Mesendoderm (in vitro differentiated cells): ENCODE data around the gene SIN3B.

Experiments
- DNase-seq: peaks from one replicate; pipeline ENCODE4 v3.0.0; 2013
- H2AK5ac ChIP-seq: 2 replicates; pipeline ENCODE4 v1.6.1; 2013; ENCODE audit warnings: low read length, inconsistent platforms
- H2BK120ac ChIP-seq: 2 replicates; pipeline ENCODE4 v1.6.1; 2013; ENCODE audit warnings: low read depth, mild to moderate bottlenecking, low read length, moderate library complexity, mixed read lengths
- H2BK15ac ChIP-seq: replicated peaks from 2 replicates; pipeline ENCODE4 v1.6.1; 2013; ENCODE audit warnings: low read depth, mild to moderate bottlenecking, moderate library complexity
- H2BK5ac ChIP-seq: 2 replicates; pipeline ENCODE4 v1.6.1; 2013; ENCODE audit warnings: low read length, inconsistent platforms
- H3K18ac ChIP-seq: 2 replicates; pipeline ENCODE4 v1.6.1; 2013; ENCODE audit warnings: mild to moderate bottlenecking, low read length, mixed read lengths
- H3K23ac ChIP-seq: one replicate; pipeline ENCODE4 v1.6.1; 2013; ENCODE audit warnings: low read length
- H3K27ac ChIP-seq: 2 replicates; pipeline ENCODE4 v1.5.1; 2013; ENCODE audit warnings: low read depth, mild to moderate bottlenecking, inconsistent platforms, low read length, moderate library complexity
- H3K27me3 ChIP-seq: 2 replicates; pipeline ENCODE4 v1.6.1; 2013; ENCODE audit warnings: low read length, control low read depth, mild to moderate bottlenecking, inconsistent platforms; ENCODE audit not compliant: insufficient read depth, poor library complexity
- H3K36me3 ChIP-seq: 2 replicates; pipeline ENCODE4 v1.6.1; 2013; ENCODE audit warnings: low read length, inconsistent platforms; ENCODE audit not compliant: control insufficient read depth, insufficient read depth
- H3K4ac ChIP-seq: one replicate; pipeline ENCODE4 v1.6.1; 2013; ENCODE audit warnings: low read depth, mild to moderate bottlenecking, low read length, moderate library complexity
- H3K4me1 ChIP-seq: 2 replicates; pipeline ENCODE4 v1.6.1; 2013; ENCODE audit warnings: low read depth, low read length, inconsistent platforms; ENCODE audit not compliant: control insufficient read depth
- H3K4me2 ChIP-seq: 2 replicates; pipeline ENCODE4 v1.6.1; 2013; ENCODE audit warnings: low read length
- H3K4me3 ChIP-seq: 2 replicates; pipeline ENCODE4 v1.5.1; 2013; ENCODE audit warnings: mild to moderate bottlenecking, low read length
- H3K56ac ChIP-seq: one replicate; pipeline ENCODE4 v1.6.1; 2013; ENCODE audit warnings: low read length
- H3K79me1 ChIP-seq: 2 replicates; pipeline ENCODE4 v1.6.1; 2013; ENCODE audit warnings: low read length, inconsistent platforms
- H3K79me2 ChIP-seq: 2 replicates; pipeline ENCODE4 v1.6.1; 2013; ENCODE audit warnings: mild to moderate bottlenecking, low read length; ENCODE audit not compliant: control insufficient read depth, insufficient read depth
- H3K9ac ChIP-seq: 2 replicates; pipeline ENCODE4 v1.6.1; 2013; ENCODE audit warnings: low read length, inconsistent platforms
- H4K5ac ChIP-seq: one replicate; pipeline ENCODE4 v1.6.1; 2013; ENCODE audit warnings: low read length
- H4K8ac ChIP-seq: one replicate; pipeline ENCODE4 v1.6.1; 2013; ENCODE audit warnings: low read depth, mild to moderate bottlenecking, control low read depth, low read length, moderate library complexity
- WGBS: extraction: QIAGEN DNeasy Blood & Tissue Kit; methylation state at CpG from one replicate; pipeline ENCODE4 v1.1.7; 2013; ENCODE audit warnings: low lambda C conversion rate, missing lambda C conversion rate; ENCODE audit not compliant: insufficient coverage; ENCODE audit errors: extremely low coverage; 5-methylcytosine and 5-hydroxymethylcytosine counted together

Gene SIN3B

GRCh38 chr19:16902545-16902944 is 73.3 kb downstream of the SIN3B start:
- Histone ChIP-seq H3K27ac (no peak overlapping the region), H3K4me1 (no peaks in the 10 kb centered on the region), H3K36me3 (no peaks in the 10 kb centered on the region), H2BK15ac (no peak overlapping the region), H3K23ac (no peak overlapping the region), H4K8ac (no peak overlapping the region), H3K4ac (no peak overlapping the region), H3K9ac (no peak overlapping the region), H3K79me2 (no peaks in the 10 kb centered on the region), H2BK120ac (no peak overlapping the region), H3K4me3 (no peak overlapping the region), H3K27me3 (no peaks in the 10 kb centered on the region), H3K4me2 (no peak overlapping the region), H4K5ac (no peak overlapping the region), H3K18ac (no peak overlapping the region), H2BK5ac (no peak overlapping the region), H3K56ac (no peak overlapping the region), H3K79me1 (no peaks in the 10 kb centered on the region), H2AK5ac (no peak overlapping the region)
- WGBS, result no CpG with 5 or more reads among the region's 12 CpGs
- no peak for DNase-seq

- no peak overlapping the region for H2BK15ac ChIP-seq
- H3K36me3 ChIP-seq, result no peaks in the 10 kb centered on the region
These were observed 74.1 kb downstream of the SIN3B start for GRCh38 chr19:16903347-16903746.

GRCh38 chr19:16904599-16904998 is 75.4 kb downstream of the SIN3B start:
- Histone ChIP-seq H3K4me2 (no peak overlapping the region), H3K4ac (no peak overlapping the region), H2BK5ac (no peak overlapping the region), H3K27ac (no peak overlapping the region), H4K5ac (no peak overlapping the region), H3K9ac (no peak overlapping the region), H3K36me3 (no peaks in the 10 kb centered on the region), H3K79me1 (no peaks in the 10 kb centered on the region), H3K18ac (no peak overlapping the region), H2AK5ac (no peak overlapping the region), H3K79me2 (no peaks in the 10 kb centered on the region), H3K23ac (no peak overlapping the region), H4K8ac (no peak overlapping the region), H3K56ac (no peak overlapping the region), H2BK15ac (no peak overlapping the region), H3K4me1 (no peaks in the 10 kb centered on the region), H2BK120ac (no peak overlapping the region), H3K27me3 (no peaks in the 10 kb centered on the region), H3K4me3 (no peak overlapping the region)
- no peak for DNase-seq
- no CpG with 5 or more reads among the region's 5 CpGs for WGBS

More at GRCh38 chr19:16903347-16903746, 74.1 kb downstream of the SIN3B start:
- Histone ChIP-seq H4K8ac (no peak overlapping the region), H3K4me1 (no peaks in the 10 kb centered on the region), H3K27me3 (no peaks in the 10 kb centered on the region), H3K9ac (no peak overlapping the region), H3K27ac (no peak overlapping the region), H2BK5ac (no peak overlapping the region), H2BK120ac (no peak overlapping the region), H3K79me1 (no peaks in the 10 kb centered on the region), H3K23ac (no peak overlapping the region), H3K4ac (no peak overlapping the region), H3K4me3 (no peak overlapping the region), H4K5ac (no peak overlapping the region), H3K56ac (no peak overlapping the region), H3K4me2 (no peak overlapping the region), H2AK5ac (no peak overlapping the region), H3K79me2 (no peaks in the 10 kb centered on the region), H3K18ac (no peak overlapping the region)
- no peak for DNase-seq
- WGBS, result no CpG with 5 or more reads among the region's 7 CpGs

- no CpG with 5 or more reads among the region's 12 CpGs for WGBS
These were observed 79.6 kb downstream of the SIN3B start for GRCh38 chr19:16908759-16909158.

GRCh38 chr19:16911046-16911445 is 81.8 kb downstream of the SIN3B start:
- no peak overlapping the region for H3K23ac ChIP-seq
- H3K4me2 ChIP-seq, result no peak overlapping the region
- H3K79me2 ChIP-seq, result no peaks in the 10 kb centered on the region
- no peak overlapping the region for H4K8ac ChIP-seq
- no peak overlapping the region for H2BK15ac ChIP-seq
- no peak overlapping the region for H3K9ac ChIP-seq
- H3K79me1 ChIP-seq, result no peaks in the 10 kb centered on the region
- H3K18ac ChIP-seq, result no peak overlapping the region
- no peak overlapping the region for H2BK120ac ChIP-seq
- no CpG with 5 or more reads among the region's 7 CpGs for WGBS
- no peak overlapping the region for H3K56ac ChIP-seq
- no peak overlapping the region for H2BK5ac ChIP-seq
- H3K4me3 ChIP-seq, result no peak overlapping the region
- H3K36me3 ChIP-seq, result no peaks in the 10 kb centered on the region
- H2AK5ac ChIP-seq, result no peak overlapping the region
- H3K4ac ChIP-seq, result no peak overlapping the region
- H3K27me3 ChIP-seq, result no peaks in the 10 kb centered on the region
- H3K4me1 ChIP-seq, result no peaks in the 10 kb centered on the region
- no peak overlapping the region for H3K27ac ChIP-seq
- no peak overlapping the region for H4K5ac ChIP-seq
- no peak for DNase-seq

More at GRCh38 chr19:16908759-16909158, 79.6 kb downstream of the SIN3B start:
- Histone ChIP-seq H2BK15ac (no peak overlapping the region), H2BK5ac (no peak overlapping the region), H3K56ac (no peak overlapping the region), H3K79me1 (no peaks in the 10 kb centered on the region), H3K27me3 (no peaks in the 10 kb centered on the region), H3K23ac (no peak overlapping the region), H3K18ac (no peak overlapping the region), H3K4me1 (no peaks in the 10 kb centered on the region), H3K36me3 (no peaks in the 10 kb centered on the region), H3K4me3 (no peak overlapping the region), H2BK120ac (no peak overlapping the region), H3K4ac (no peak overlapping the region), H3K27ac (no peak overlapping the region), H2AK5ac (no peak overlapping the region), H4K5ac (no peak overlapping the region), H3K4me2 (no peak overlapping the region), H4K8ac (no peak overlapping the region), H3K9ac (no peak overlapping the region), H3K79me2 (no peaks in the 10 kb centered on the region)
- no peak for DNase-seq

- Histone ChIP-seq H2AK5ac (no peak overlapping the region), H3K4me3 (no peak overlapping the region), H3K4ac (no peak overlapping the region), H3K23ac (no peak overlapping the region), H2BK15ac (no peak overlapping the region), H3K27me3 (no peaks in the 10 kb centered on the region), H3K79me2 (no peaks in the 10 kb centered on the region), H3K9ac (no peak overlapping the region), H3K18ac (no peak overlapping the region), H2BK5ac (no peak overlapping the region), H3K36me3 (no peaks in the 10 kb centered on the region), H3K4me2 (no peak overlapping the region), H2BK120ac (no peak overlapping the region), H3K56ac (no peak overlapping the region), H3K79me1 (no peaks in the 10 kb centered on the region), H4K8ac (no peak overlapping the region), H4K5ac (no peak overlapping the region), H3K27ac (no peak overlapping the region), H3K4me1 (no peaks in the 10 kb centered on the region)
- WGBS, result no CpG with 5 or more reads among the region's 4 CpGs
- DNase-seq, result no peak
These were observed 83.6 kb downstream of the SIN3B start for GRCh38 chr19:16912780-16913179.
